HepG2 (cell line): ENCODE results near the gene ASAP2. TPM values are rescaled to one million over a fixed set of nuclear protein-coding genes. Genes with fewer than 3 reads are reported as not detected.

Experiments
- ARID5B ChIP-seq: IDR thresholded peaks from 2 replicates; pipeline ENCODE4 v1.4.0; 2020; ENCODE audit warnings: mild to moderate bottlenecking, missing genetic modification reagents
- CCAR2 ChIP-seq: fragments of 200-400 bp; formaldehyde crosslinking; optimal IDR thresholded peaks from 2 replicates; pipeline ENCODE3; 2018; ENCODE audit warnings: low read depth, mild to moderate bottlenecking, low read length, moderate library complexity
- FOXC1 ChIP-seq: sonication (generic); formaldehyde crosslinking; IDR thresholded peaks from 2 replicates; pipeline ENCODE4 v1.8.0; 2022; ENCODE audit warnings: mild to moderate bottlenecking, missing genetic modification reagents, borderline replicate concordance
- GTF3A ChIP-seq: sonication (generic); formaldehyde crosslinking; conservative IDR thresholded peaks from 2 replicates; pipeline ENCODE4 v1.4.0; 2020; ENCODE audit warnings: mild to moderate bottlenecking, missing genetic modification reagents
- RARG ChIP-seq: sonication (generic); formaldehyde crosslinking; IDR thresholded peaks from 2 replicates; pipeline ENCODE4 v1.4.0; 2020; ENCODE audit warnings: low read depth, mild to moderate bottlenecking, missing genetic modification reagents
- SMAD9 ChIP-seq: sonication (generic); formaldehyde crosslinking; IDR thresholded peaks from 2 replicates; pipeline ENCODE4 v1.5.1; 2020; ENCODE audit warnings: mild to moderate bottlenecking, missing genetic modification reagents
- TCF7 ChIP-seq: sonication (generic); IDR thresholded peaks from 2 replicates; pipeline ENCODE4 v1.6.1; 2016; ENCODE audit warnings: antibody characterized with exemption, low read depth
- U2AF1 ChIP-seq: fragments of 200-400 bp; formaldehyde crosslinking; optimal IDR thresholded peaks from 2 replicates; pipeline ENCODE3; 2017; ENCODE audit warnings: mild to moderate bottlenecking, low read depth, low read length
- ZBTB7B ChIP-seq: sonication (generic); formaldehyde crosslinking; IDR thresholded peaks from 2 replicates; pipeline ENCODE4 v1.4.0; 2020; ENCODE audit warnings: missing genetic modification reagents
- ZNF234 ChIP-seq: sonication (generic); formaldehyde crosslinking; conservative IDR thresholded peaks from 2 replicates; pipeline ENCODE4 v1.5.1; 2020; ENCODE audit warnings: mild to moderate bottlenecking, missing genetic modification reagents
- ZNF562 ChIP-seq: sonication (generic); formaldehyde crosslinking; IDR thresholded peaks from 2 replicates; pipeline ENCODE4 v1.8.0; 2022; ENCODE audit warnings: missing genetic modification reagents, borderline replicate concordance
- ZNF614 ChIP-seq: IDR thresholded peaks from 2 replicates; pipeline ENCODE4 v1.6.1; 2018; ENCODE audit warnings: missing biosample characterization, missing genetic modification reagents, inconsistent platforms, borderline replicate concordance
- polyA plus RNA-seq, 8 experiments: library from polyadenylated mRNA; depleted of rRNA in 3 of 8; stranded (reverse) in 7 of 8; unstranded in 1 of 8; fragments of >200 nt; fragmentation: Illumina TruSeq in 4 of 8; extraction: Trizol in 4 of 8; gene quantifications; 2 replicates each; pipeline versions ENCODE4 v1.2.1 to v1.2.3, GENCODE V29; 2011 to 2016; ENCODE audit warnings: low read depth in 4 of 8, missing spikeins in 1 of 8, mixed read lengths in 1 of 8; ENCODE audit not compliant: insufficient read depth in 1 of 8
- total RNA-seq, 5 experiments: library from RNA; depleted of rRNA; stranded (reverse); fragments of >200 nt; fragmentation: Illumina TruSeq; extraction: Trizol; gene quantifications; 2 replicates each; pipeline ENCODE4 v1.2.3, GENCODE V29; 2016; ENCODE audit warnings: low read depth in 1 of 5
- TF ChIP-seq, protein P1 (sequence below), 2 experiments: sonication (generic) in 1 of 2; formaldehyde crosslinking in 1 of 2; IDR thresholded peaks; 2 replicates each; pipeline versions ENCODE4 v1.5.1 to v1.6.1; 2011 to 2020; ENCODE audit warnings: borderline replicate concordance in 1 of 2, low read depth in 1 of 2, low read length in 1 of 2, mild to moderate bottlenecking in 1 of 2, missing genetic modification reagents in 1 of 2, moderate library complexity in 1 of 2
- TF ChIP-seq, protein P2 (sequence below): sonication (generic); formaldehyde crosslinking; IDR thresholded peaks from 2 replicates; pipeline ENCODE4 v1.4.0; 2020; ENCODE audit warnings: missing genetic modification reagents
- TF ChIP-seq, protein P3 (sequence below): sonication (generic); formaldehyde crosslinking; conservative IDR thresholded peaks from 2 replicates; pipeline ENCODE4 v1.4.0; 2020; ENCODE audit warnings: mild to moderate bottlenecking, missing genetic modification reagents, moderate library complexity

The ASAP2 gene
- total and polyA plus RNA-seq, 2 of the 13 experiments (the other 11 are each of a cell fraction or from before 2014, with no cell fraction given): 7.3 to 22.3 TPM

DNA sequence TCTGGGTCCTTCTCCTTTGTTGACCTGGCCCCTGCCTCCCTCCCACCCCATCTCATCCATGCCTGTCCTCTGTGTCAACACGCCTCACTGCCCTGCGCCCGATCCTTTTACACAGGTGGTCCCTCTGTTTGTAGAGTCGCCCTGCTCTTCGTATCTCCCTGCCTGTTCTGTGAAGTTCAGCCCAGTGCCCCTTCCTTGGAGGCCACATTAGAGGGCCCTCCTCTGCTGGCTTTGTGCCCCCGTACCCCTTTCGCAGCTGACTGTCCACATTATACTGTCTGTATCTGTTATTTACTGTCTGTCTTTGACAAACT lies 25.5 kb downstream of the ASAP2 start (continued):
- TF ChIP-seq, protein P1, sequence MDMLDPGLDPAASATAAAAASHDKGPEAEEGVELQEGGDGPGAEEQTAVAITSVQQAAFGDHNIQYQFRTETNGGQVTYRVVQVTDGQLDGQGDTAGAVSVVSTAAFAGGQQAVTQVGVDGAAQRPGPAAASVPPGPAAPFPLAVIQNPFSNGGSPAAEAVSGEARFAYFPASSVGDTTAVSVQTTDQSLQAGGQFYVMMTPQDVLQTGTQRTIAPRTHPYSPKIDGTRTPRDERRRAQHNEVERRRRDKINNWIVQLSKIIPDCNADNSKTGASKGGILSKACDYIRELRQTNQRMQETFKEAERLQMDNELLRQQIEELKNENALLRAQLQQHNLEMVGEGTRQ (IDR thresholded peaks at IDR 0.05; ENCODE audit: low read depth, low read length): no peak
- TF ChIP-seq, protein P1 (CRISPR knock-in tag; IDR thresholded peaks at IDR 0.05; ENCODE audit: borderline replicate concordance): no peak
- TF ChIP-seq RARG (CRISPR knock-in tag) (no peak), CCAR2 (no peak), TCF7 (peak; percentile 11; the same call in 1 of the 2 replicates), ZNF614 (CRISPR knock-in tag) (0 out of 2 replicates have a peak, but pooled peaks have one; percentile 19), ZNF234 (CRISPR knock-in tag) (no peak), GTF3A (CRISPR knock-in tag) (no peak), ARID5B (CRISPR knock-in tag) (peak; percentile 73; the same call in 1 of the 2 replicates), ZNF562 (CRISPR knock-in tag) (no peak), FOXC1 (no peak), ZBTB7B (CRISPR knock-in tag) (peak; percentile 86), SMAD9 (CRISPR knock-in tag) (no peak), U2AF1 (no peak)
- TF ChIP-seq, protein P2, sequence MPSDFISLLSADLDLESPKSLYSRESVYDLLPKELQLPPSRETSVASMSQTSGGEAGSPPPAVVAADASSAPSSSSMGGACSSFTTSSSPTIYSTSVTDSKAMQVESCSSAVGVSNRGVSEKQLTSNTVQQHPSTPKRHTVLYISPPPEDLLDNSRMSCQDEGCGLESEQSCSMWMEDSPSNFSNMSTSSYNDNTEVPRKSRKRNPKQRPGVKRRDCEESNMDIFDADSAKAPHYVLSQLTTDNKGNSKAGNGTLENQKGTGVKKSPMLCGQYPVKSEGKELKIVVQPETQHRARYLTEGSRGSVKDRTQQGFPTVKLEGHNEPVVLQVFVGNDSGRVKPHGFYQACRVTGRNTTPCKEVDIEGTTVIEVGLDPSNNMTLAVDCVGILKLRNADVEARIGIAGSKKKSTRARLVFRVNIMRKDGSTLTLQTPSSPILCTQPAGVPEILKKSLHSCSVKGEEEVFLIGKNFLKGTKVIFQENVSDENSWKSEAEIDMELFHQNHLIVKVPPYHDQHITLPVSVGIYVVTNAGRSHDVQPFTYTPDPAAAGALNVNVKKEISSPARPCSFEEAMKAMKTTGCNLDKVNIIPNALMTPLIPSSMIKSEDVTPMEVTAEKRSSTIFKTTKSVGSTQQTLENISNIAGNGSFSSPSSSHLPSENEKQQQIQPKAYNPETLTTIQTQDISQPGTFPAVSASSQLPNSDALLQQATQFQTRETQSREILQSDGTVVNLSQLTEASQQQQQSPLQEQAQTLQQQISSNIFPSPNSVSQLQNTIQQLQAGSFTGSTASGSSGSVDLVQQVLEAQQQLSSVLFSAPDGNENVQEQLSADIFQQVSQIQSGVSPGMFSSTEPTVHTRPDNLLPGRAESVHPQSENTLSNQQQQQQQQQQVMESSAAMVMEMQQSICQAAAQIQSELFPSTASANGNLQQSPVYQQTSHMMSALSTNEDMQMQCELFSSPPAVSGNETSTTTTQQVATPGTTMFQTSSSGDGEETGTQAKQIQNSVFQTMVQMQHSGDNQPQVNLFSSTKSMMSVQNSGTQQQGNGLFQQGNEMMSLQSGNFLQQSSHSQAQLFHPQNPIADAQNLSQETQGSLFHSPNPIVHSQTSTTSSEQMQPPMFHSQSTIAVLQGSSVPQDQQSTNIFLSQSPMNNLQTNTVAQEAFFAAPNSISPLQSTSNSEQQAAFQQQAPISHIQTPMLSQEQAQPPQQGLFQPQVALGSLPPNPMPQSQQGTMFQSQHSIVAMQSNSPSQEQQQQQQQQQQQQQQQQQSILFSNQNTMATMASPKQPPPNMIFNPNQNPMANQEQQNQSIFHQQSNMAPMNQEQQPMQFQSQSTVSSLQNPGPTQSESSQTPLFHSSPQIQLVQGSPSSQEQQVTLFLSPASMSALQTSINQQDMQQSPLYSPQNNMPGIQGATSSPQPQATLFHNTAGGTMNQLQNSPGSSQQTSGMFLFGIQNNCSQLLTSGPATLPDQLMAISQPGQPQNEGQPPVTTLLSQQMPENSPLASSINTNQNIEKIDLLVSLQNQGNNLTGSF (CRISPR knock-in tag): no peak
- TF ChIP-seq, protein P3, sequence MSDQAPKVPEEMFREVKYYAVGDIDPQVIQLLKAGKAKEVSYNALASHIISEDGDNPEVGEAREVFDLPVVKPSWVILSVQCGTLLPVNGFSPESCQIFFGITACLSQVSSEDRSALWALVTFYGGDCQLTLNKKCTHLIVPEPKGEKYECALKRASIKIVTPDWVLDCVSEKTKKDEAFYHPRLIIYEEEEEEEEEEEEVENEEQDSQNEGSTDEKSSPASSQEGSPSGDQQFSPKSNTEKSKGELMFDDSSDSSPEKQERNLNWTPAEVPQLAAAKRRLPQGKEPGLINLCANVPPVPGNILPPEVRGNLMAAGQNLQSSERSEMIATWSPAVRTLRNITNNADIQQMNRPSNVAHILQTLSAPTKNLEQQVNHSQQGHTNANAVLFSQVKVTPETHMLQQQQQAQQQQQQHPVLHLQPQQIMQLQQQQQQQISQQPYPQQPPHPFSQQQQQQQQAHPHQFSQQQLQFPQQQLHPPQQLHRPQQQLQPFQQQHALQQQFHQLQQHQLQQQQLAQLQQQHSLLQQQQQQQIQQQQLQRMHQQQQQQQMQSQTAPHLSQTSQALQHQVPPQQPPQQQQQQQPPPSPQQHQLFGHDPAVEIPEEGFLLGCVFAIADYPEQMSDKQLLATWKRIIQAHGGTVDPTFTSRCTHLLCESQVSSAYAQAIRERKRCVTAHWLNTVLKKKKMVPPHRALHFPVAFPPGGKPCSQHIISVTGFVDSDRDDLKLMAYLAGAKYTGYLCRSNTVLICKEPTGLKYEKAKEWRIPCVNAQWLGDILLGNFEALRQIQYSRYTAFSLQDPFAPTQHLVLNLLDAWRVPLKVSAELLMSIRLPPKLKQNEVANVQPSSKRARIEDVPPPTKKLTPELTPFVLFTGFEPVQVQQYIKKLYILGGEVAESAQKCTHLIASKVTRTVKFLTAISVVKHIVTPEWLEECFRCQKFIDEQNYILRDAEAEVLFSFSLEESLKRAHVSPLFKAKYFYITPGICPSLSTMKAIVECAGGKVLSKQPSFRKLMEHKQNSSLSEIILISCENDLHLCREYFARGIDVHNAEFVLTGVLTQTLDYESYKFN (CRISPR knock-in tag): peak; percentile 47; the same call in 1 of the 2 replicates
